ENCODE data around the gene ZNF892.
"Not testable (repeated sequence)": the region's sequence is repeated elsewhere in the genome, so short reads cannot be mapped to it uniquely, and the experiment has no call there.

The ZNF892 gene

DNA sequence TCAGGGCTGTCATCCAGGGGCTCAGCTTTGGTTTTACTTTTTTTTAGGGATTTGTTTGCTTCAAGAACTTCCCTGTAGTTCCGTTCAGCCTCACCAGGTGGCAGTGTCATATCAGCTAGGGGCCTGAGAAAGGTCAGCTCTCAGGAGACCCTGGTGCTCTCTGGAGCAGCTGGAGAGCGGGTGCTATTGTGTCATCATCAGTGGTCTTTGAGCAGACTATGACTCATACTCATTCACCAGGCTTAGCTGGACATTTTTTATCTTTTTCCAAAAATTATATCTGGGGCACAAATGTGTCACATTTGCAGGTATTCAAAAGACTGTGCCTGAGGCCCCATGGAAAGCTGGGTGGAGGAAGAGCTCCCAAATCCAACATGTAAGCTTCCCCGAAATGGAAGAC lies 24.4 kb downstream of the ZNF892 start:
- peak; percentile 78 for DNase-seq (ENCODE audit: low spot score)

DNA sequence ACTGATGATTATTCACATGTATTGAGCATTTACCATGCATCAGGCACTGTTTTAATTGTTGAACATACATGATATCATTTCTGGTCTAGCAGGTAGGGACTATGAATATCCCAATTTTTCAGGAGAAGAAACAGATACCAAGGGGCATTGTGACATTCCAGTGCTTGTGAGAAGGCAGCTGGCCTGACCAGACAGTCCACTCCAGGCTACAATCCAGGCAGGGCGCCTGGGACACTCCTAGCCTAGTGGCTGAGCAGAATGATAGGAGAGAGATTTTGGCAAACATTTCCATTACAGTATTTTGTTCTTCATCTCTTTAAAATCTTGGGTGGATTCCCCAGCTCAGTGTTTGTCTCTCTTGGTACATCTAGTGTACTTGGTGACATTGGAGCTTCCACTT lies 24.9 kb downstream of the ZNF892 start:
- no peak for DNase-seq (ENCODE audit: low spot score)

DNA sequence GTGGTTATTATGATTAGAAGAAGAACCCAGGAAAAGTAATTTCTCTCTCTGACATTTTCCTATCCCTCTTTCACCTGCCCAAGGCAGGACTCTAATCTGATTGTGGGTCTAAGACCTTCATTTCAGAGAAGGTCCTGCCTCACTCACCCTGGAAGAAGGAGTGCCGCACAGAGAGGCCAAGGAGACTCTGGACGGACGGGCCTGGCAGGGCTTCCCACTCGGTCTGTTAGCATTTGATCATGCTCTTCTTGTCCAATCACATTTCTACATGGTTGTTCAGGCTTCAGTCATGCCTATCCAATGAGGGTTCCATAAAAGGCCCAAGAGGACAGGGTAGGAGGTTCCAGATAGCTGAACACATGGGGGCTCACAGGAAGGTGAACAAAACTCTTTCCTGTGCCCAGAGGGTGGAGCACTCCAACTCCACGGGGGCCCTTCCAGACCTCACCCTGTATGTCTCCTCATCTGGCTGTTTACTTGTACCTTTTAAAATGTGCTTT lies 27.0 kb downstream of the ZNF892 start:
- DNase-seq (ENCODE audit: low spot score) = no peak

DNA sequence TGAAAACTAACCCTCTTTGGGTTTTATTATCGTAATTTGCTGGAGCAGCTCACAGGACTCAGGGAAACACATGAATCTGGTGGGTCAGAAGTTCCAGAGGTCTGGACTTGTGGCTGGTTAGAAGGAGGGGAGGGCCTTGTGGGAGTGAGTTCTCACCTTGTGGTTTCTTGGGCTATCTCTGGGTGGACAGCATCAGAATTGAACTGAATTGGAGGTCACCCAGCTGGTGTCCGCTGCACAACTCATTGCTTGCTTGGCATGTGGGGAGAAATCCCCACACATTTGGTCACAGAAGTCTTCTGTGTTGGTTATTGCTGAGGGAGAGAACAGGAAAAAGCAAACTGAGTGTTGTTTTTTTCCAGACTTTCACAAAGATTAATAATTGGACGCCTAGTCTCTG lies 27.5 kb downstream of the ZNF892 start:
- no peak for DNase-seq (ENCODE audit: low spot score)

DNA sequence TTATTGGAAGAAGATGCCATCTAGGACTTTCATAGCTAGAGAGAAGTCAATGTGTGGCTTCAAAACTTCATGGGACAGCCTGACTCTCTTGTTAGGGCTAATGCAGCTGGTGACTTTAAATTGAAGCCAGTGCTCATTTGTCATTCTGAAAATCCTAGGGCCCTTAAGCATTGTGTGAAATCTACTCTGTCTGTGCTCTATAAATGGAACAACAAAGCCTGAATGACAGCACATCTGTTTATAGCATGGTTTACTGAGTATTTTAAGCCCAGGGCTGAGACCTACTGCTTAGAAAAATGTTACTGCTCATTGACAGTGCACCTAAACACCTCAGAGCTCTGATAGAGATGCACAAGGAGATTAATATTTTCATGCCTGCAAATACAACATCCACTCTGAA lies 30.8 kb downstream of the ZNF892 start:
- no peak for DNase-seq (ENCODE audit: low spot score)

DNA sequence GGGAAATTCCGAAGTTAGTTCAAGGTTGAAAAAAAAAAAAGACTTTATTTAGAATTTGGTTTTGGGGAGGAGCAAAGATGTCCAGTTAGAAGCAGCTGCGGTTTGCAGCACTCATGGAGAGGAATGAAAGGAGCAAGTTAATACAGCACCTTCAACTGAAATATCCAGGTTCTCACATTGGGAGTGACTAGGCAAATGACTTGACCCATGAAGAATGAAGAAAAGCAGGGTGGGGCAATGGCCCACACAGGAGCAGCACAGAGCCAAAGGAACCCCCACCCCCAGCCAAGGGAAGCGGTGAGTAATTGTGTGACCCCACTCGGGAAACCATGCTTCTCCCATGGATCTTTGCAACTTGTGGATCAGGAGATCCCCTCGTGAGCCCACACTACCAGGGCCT lies 32.8 kb downstream of the ZNF892 start:
- DNase-seq (ENCODE audit: low spot score) = no peak

DNA sequence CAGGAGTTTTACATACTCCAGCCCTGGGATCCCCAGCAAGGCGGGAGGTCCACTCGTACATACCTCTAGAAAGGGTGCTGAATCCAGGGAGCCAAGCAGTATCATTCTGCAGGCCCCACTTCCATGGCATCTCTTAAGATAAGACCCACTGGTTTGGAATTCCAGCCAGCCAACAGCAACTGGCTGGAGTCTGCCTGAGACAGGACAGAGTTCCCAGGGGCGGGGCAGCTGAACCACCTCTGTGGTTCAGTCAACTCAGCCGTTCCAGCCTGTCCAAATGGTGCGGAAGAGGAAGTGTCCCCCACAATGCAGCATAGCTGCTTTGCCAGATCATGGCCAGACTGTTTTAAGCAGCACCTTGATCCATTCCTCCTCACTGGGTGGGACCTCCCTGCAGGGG lies 33.2 kb downstream of the ZNF892 start:
- DNase-seq (ENCODE audit: low spot score) = no peak

DNA sequence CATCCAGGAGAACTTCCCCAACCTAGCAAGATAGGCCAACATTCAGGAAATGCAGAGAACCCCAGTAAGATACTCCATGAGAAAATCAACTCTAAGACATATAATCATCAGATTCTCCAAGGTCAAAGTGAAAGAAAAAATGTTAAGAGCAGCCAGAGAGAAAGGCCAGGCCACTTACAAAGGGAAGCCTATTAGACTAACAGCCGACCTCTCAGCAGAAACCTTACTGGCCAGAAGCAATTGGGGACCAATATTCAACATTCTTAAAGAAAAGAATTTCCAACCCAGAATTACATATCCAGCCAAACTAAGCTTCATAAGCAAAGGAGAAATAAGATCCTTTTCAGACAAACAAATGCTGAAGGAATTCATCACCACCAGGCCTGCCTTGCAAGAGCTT lies 34.8 kb downstream of the ZNF892 start:
- DNase-seq (ENCODE audit: low spot score) = not testable (repeated sequence)

Data from SW480 (cell line).